Cardiac fibroblast (primary cell): ENCODE data around the gene PPY.

Experiments used
- DNase-seq, 2 donors: peaks; one replicate each; pipeline versions ENCODE4 v3.0.0 to v3.0.0-alpha.2; 2010; ENCODE audit warnings: low read depth in 2 of 2
- H3K4me3 ChIP-seq, 2 donors: replicated peaks in 1 of 2; 1 replicate in 1 of 2; 2 replicates in 1 of 2; pipeline ENCODE4 v1.5.1; 2011; ENCODE audit warnings: low read depth in 2 of 2, low read length in 2 of 2, mild to moderate bottlenecking in 2 of 2, moderate library complexity in 1 of 2
- TF ChIP-seq, protein P1 (sequence below): IDR thresholded peaks from one replicate; pipeline ENCODE4 v1.5.1; 2011; ENCODE audit warnings: low read depth, mild to moderate bottlenecking, low read length, inconsistent platforms

Gene PPY

GRCh38 chr17:43938838-43939182, 3.5 kb downstream of the PPY start:
- no peak overlapping the region for H3K4me3 ChIP-seq
- no peak for DNase-seq
- TF ChIP-seq, protein P1, sequence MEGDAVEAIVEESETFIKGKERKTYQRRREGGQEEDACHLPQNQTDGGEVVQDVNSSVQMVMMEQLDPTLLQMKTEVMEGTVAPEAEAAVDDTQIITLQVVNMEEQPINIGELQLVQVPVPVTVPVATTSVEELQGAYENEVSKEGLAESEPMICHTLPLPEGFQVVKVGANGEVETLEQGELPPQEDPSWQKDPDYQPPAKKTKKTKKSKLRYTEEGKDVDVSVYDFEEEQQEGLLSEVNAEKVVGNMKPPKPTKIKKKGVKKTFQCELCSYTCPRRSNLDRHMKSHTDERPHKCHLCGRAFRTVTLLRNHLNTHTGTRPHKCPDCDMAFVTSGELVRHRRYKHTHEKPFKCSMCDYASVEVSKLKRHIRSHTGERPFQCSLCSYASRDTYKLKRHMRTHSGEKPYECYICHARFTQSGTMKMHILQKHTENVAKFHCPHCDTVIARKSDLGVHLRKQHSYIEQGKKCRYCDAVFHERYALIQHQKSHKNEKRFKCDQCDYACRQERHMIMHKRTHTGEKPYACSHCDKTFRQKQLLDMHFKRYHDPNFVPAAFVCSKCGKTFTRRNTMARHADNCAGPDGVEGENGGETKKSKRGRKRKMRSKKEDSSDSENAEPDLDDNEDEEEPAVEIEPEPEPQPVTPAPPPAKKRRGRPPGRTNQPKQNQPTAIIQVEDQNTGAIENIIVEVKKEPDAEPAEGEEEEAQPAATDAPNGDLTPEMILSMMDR: no peak

DNA sequence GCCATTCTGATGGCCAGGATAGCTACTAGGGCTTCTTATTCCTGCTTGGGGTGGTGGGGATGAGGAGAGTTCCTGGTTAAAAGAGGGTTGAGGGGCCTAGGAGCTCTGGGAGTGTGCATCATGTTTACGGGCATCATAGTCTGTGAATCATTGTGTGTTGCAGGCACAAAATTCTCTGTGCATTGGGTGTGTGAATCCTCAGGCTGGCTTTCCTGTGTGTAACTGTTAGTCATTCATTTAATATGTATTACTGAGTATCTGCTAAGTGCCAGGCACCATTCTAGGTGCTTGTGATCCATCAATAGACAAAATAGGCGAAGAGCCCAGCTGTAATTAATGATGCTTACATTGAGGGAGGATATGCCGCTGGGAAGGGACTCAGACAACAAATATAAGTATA, 5.8 kb downstream of the PPY start:
- TF ChIP-seq, protein P1: no peak
- no peak overlapping the region for H3K4me3 ChIP-seq
- DNase-seq: peak in 1 of 2 donors; percentile 57

DNA sequence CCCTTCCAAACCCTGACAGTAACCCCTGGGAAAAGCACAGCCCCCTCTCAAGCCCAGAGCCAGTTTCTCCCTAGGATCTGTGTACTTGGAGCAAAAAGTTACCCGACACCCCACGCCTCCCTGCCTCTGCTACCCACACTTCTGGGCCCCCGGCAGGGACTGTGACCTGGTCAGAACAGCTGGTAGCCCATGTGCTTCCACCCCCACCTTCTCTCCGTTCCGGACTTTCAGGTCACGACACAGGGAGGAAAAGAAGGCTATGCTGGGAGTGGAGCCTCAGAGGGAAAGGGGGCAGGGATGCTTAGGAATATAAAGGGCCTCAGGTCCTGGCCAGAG, 6.4 kb downstream of the PPY start:
- TF ChIP-seq, protein P1: no peak
- no peak for DNase-seq
- H3K4me3 ChIP-seq: no peak overlapping the region

DNA sequence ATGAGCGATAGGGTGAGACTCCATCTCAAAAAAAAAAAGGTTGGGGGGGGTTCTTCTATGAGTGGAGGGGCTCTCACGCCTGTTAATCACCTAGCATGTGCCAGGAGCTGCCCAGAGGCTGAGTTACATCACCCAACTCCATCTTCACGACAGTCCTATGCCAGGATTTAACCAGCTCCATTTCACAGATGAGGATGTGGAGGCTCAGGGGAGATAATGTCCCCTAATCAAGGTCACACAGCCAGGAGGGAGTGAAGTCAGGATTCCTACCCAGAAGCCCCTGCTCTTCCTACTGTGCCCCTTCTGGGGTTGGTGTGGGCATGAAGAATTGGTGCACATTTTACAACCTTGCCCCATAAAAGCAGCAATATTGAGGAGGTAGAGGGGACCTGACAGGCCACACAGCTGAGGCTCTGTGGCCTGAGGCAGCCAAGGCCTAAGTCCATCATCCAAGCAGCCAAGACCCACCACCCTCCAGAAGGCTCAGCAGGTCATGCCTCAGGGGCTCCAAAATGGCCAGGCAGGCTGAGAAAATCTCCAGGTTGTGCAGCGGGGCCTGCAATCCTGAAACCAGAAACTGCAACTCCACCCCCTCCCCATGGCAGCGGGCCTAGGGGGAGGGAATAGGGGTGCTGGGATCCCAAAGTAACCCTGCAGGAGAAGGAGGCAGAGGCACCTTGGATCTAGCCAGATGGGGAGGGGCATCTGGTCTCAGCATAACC, 6.9 kb downstream of the PPY start:
- DNase-seq: no peak
- no peak overlapping the region for H3K4me3 ChIP-seq
- TF ChIP-seq, protein P1: no peak

GRCh38 chr17:43932923-43933322, 9.4 kb downstream of the PPY start:
- no peak for DNase-seq
- no peak overlapping the region for H3K4me3 ChIP-seq
- TF ChIP-seq, protein P1: no peak

- H3K4me3 ChIP-seq: no peak overlapping the region
- TF ChIP-seq, protein P1: no peak
Measured at GRCh38 chr17:43932357-43932756, 9.9 kb downstream of the PPY start.

GRCh38 chr17:43931062-43931571, 11.2 kb downstream of the PPY start:
- H3K4me3 ChIP-seq: no peak overlapping the region
- no peak for DNase-seq
- TF ChIP-seq, protein P1: no peak

More at GRCh38 chr17:43932357-43932756, 9.9 kb downstream of the PPY start:
- no peak for DNase-seq
